ENCODE data around the gene CCDC198.

Gene CCDC198

GRCh38 chr14:57493467-57494181 lies at the start of gene CCDC198:
Gene CCDC198, minus strand, starts transcription at chr14:57493857. Its CDS starts 142 bp downstream, at chr14:57493715.
- no peak for DNase-seq (ENCODE audit: low read depth, low spot score)

GRCh38 chr14:57533214-57533613 lies 39.6 kb upstream of the CCDC198 start:
- DNase-seq (ENCODE audit: low read depth, low spot score) = peak; percentile 45

- no peak for DNase-seq (ENCODE audit: low read depth, low spot score)
These were observed 36.9 kb upstream of the CCDC198 start for GRCh38 chr14:57530571-57530970.

- DNase-seq (ENCODE audit: low read depth, low spot score) = peak; percentile 43
These were observed 33.3 kb upstream of the CCDC198 start for GRCh38 chr14:57526942-57527341.

GRCh38 chr14:57519043-57519442 lies 25.4 kb upstream of the CCDC198 start:
- DNase-seq (ENCODE audit: low read depth, low spot score) = no peak

- no peak for DNase-seq (ENCODE audit: low read depth, low spot score)
These were observed 18.6 kb upstream of the CCDC198 start for GRCh38 chr14:57512220-57512619.

- DNase-seq (ENCODE audit: low read depth, low spot score) = no peak
These were observed 15.1 kb upstream of the CCDC198 start for GRCh38 chr14:57508756-57509155.

GRCh38 chr14:57502586-57503254 lies 9.1 kb upstream of the CCDC198 start:
- peak; percentile 31 for DNase-seq (ENCODE audit: low read depth, low spot score)

- peak; percentile 10 for DNase-seq (ENCODE audit: low read depth, low spot score)
These were observed 7.4 kb upstream of the CCDC198 start for GRCh38 chr14:57501039-57501557.

GRCh38 chr14:57498659-57499058 lies 5.0 kb upstream of the CCDC198 start:
- DNase-seq (ENCODE audit: low read depth, low spot score) = no peak

- no peak for DNase-seq (ENCODE audit: low read depth, low spot score)
These were observed 4.4 kb upstream of the CCDC198 start for GRCh38 chr14:57498035-57498434.

- DNase-seq (ENCODE audit: low read depth, low spot score) = no peak
These were observed 1.8 kb upstream of the CCDC198 start for GRCh38 chr14:57495416-57495815.

- DNase-seq (ENCODE audit: low read depth, low spot score) = no peak
These were observed 798 bp downstream of the CCDC198 start for GRCh38 chr14:57492859-57493258.

GRCh38 chr14:57491640-57492039 lies 2.0 kb downstream of the CCDC198 start:
- DNase-seq (ENCODE audit: low read depth, low spot score) = no peak

GRCh38 chr14:57487771-57488170 lies 5.9 kb downstream of the CCDC198 start:
- no peak for DNase-seq (ENCODE audit: low read depth, low spot score)

GRCh38 chr14:57486767-57487379 lies 6.8 kb downstream of the CCDC198 start:
- DNase-seq (ENCODE audit: low read depth, low spot score) = peak; percentile 24

- DNase-seq (ENCODE audit: low read depth, low spot score) = no peak
These were observed 8.0 kb downstream of the CCDC198 start for GRCh38 chr14:57485635-57486034.

- no peak for DNase-seq (ENCODE audit: low read depth, low spot score)
These were observed 11.5 kb downstream of the CCDC198 start for GRCh38 chr14:57482120-57482519.

GRCh38 chr14:57480051-57480450 lies 13.6 kb downstream of the CCDC198 start:
- DNase-seq (ENCODE audit: low read depth, low spot score) = no peak

- DNase-seq (ENCODE audit: low read depth, low spot score) = no peak
These were observed 14.5 kb downstream of the CCDC198 start for GRCh38 chr14:57479197-57479596.

GRCh38 chr14:57478050-57478449 lies 15.6 kb downstream of the CCDC198 start:
- DNase-seq (ENCODE audit: low read depth, low spot score) = no peak

- no peak for DNase-seq (ENCODE audit: low read depth, low spot score)
These were observed 22.7 kb downstream of the CCDC198 start for GRCh38 chr14:57470909-57471308.
